Endothelial cell of umbilical vein (primary cell): Measurements from ENCODE around the gene LRRC73. TPM values are rescaled to one million over a fixed set of nuclear protein-coding genes. Genes with fewer than 3 reads are reported as not detected.

ENCODE experiments used
- BruUV-seq: library from RNA; stranded (reverse); fragments of 400-500 nt; replicated peaks from 2 replicates; lab custom pipeline; 2021; lab: Mats Ljungman, UMichigan
- CTCF ChIA-PET: fragments of 300-600, 350-600 bp; sonication (Branson Sonifier 250); formaldehyde crosslinking; loops from one replicate; lab custom pipeline; 2021; ENCODE audit warnings: antibody characterized with exemption, inconsistent platforms; lab: Charles Lee
- POLR2A ChIA-PET: fragments of 300-600, 350-600 bp; sonication (Branson Sonifier 250); formaldehyde crosslinking; loops from one replicate; lab custom pipeline; 2021; ENCODE audit warnings: antibody characterized with exemption, inconsistent platforms; lab: Charles Lee
- DNase-seq: peaks from one replicate; pipeline ENCODE4 v3.0.0-alpha.2; 2011; ENCODE audit warnings: low read depth, low spot score
- FAIRE-seq: peaks from 2 replicates; lab custom pipeline; 2011; peaks lifted over from hg19 to GRCh38; lab: Jason Lieb, UNC
- H2AFZ ChIP-seq: 2 replicates; pipeline ENCODE4 v1.6.0; 2012; ENCODE audit warnings: low read depth, low read length, control low read depth, inconsistent platforms
- H3K27ac ChIP-seq: 2 replicates; pipeline ENCODE4 v1.5.1; 2011; ENCODE audit warnings: low read depth, mild to moderate bottlenecking, control low read depth, low read length, moderate library complexity; ENCODE audit not compliant: insufficient read depth
- H3K27me3 ChIP-seq, 2 experiments: 2 replicates each; pipeline versions ENCODE4 v1.6.0 to v1.6.1; 2011; ENCODE audit warnings: low read length in 2 of 2, mixed read lengths in 1 of 2; ENCODE audit not compliant: control insufficient read depth in 2 of 2, insufficient read depth in 2 of 2
- H3K36me3 ChIP-seq, 2 experiments: 2 replicates in 1 of 2; 3 replicates in 1 of 2; pipeline ENCODE4 v1.5.1; 2011; ENCODE audit warnings: low read length in 2 of 2, mild to moderate bottlenecking in 1 of 2, moderate library complexity in 1 of 2; ENCODE audit not compliant: control insufficient read depth in 2 of 2, insufficient read depth in 2 of 2; ENCODE audit errors: extremely low read depth in 1 of 2
- H3K4me1 ChIP-seq: 3 replicates; pipeline ENCODE4 v1.5.1; 2011; ENCODE audit warnings: mild to moderate bottlenecking, low read length; ENCODE audit not compliant: control insufficient read depth, insufficient read depth; ENCODE audit errors: extremely low read depth
- H3K4me2 ChIP-seq: 2 replicates; pipeline ENCODE4 v1.6.1; 2011; ENCODE audit warnings: low read length, control low read depth, mixed read lengths; ENCODE audit not compliant: insufficient read depth
- H3K4me3 ChIP-seq, 3 experiments: fragments of 200-600 bp in 1 of 3; sonication (generic), shearing (Covaris generic) in 1 of 3; replicated peaks in 1 of 3; 2 replicates each; pipeline ENCODE4 v1.5.1; 2011 to 2016; ENCODE audit warnings: control low read depth in 3 of 3, low read length in 3 of 3, mild to moderate bottlenecking in 2 of 3, inconsistent platforms in 1 of 3, low read depth in 1 of 3, moderate library complexity in 1 of 3; ENCODE audit not compliant: insufficient read depth in 1 of 3
- H3K79me2 ChIP-seq: 2 replicates; pipeline ENCODE4 v1.6.0; 2012; ENCODE audit warnings: low read length, inconsistent platforms; ENCODE audit not compliant: control insufficient read depth, insufficient read depth
- H3K9ac ChIP-seq: replicated peaks from 2 replicates; pipeline ENCODE3; 2011; ENCODE audit warnings: low read length, control low read depth; ENCODE audit not compliant: insufficient read depth; ENCODE audit errors: extremely low read depth
- H3K9me1 ChIP-seq: replicated peaks from 3 replicates; pipeline ENCODE4 v1.6.0; 2011; ENCODE audit warnings: mild to moderate bottlenecking, low read length; ENCODE audit not compliant: control insufficient read depth, insufficient read depth; ENCODE audit errors: extremely low read depth
- H3K9me3 ChIP-seq: replicated peaks from 2 replicates; pipeline ENCODE4 v1.5.1; 2012; ENCODE audit warnings: low read length, inconsistent platforms; ENCODE audit not compliant: control insufficient read depth, insufficient read depth
- H4K20me1 ChIP-seq: replicated peaks from 2 replicates; pipeline ENCODE3; 2011; ENCODE audit warnings: mild to moderate bottlenecking, low read length; ENCODE audit not compliant: control insufficient read depth, insufficient read depth; ENCODE audit errors: extremely low read depth
- EZH2 ChIP-seq: IDR thresholded peaks from 2 replicates; pipeline ENCODE4 v1.6.1; 2012; ENCODE audit warnings: borderline replicate concordance, low read depth, mild to moderate bottlenecking, moderate library complexity, low read length, inconsistent platforms; ENCODE audit not compliant: severe bottlenecking
- FOS ChIP-seq: IDR thresholded peaks from 2 replicates; pipeline ENCODE4 v1.6.1; 2011; ENCODE audit warnings: mild to moderate bottlenecking, low read length, moderate library complexity, borderline replicate concordance; ENCODE audit not compliant: insufficient read depth
- JUN ChIP-seq: IDR thresholded peaks from 2 replicates; pipeline ENCODE4 v1.6.1; 2011; ENCODE audit warnings: borderline replicate concordance, low read depth; ENCODE audit not compliant: insufficient read length, insufficient read depth
- MYC ChIP-seq: IDR thresholded peaks from one replicate; pipeline ENCODE4 v1.6.1; 2011; ENCODE audit warnings: mild to moderate bottlenecking, low read depth, low read length
- dilution Hi-C: fragments of 300-500 bp; cut with MboI; formaldehyde crosslinking; loops from one replicate; pipeline ENCODE4 v1.15.0; 2019; ENCODE audit warnings: low sequenced_read_pairs; ENCODE audit not compliant: extremely low pct_ligation_motif_present
- intact Hi-C: fragments of 100-400 bp; cut with micrococcal nuclease; formaldehyde crosslinking; loops from one replicate; pipeline ENCODE4 v1.10.0; 2022
- polyA plus RNA-seq, 4 experiments: library from polyadenylated mRNA; depleted of rRNA in 3 of 4; stranded (reverse) in 3 of 4; unstranded in 1 of 4; fragments of >200 nt; gene quantifications; 2 replicates each; pipeline versions ENCODE4 v1.2.1 to v1.2.3, GENCODE V29; 2011 to 2012; ENCODE audit warnings: missing spikeins in 1 of 4
- total RNA-seq: library from RNA; stranded (reverse); gene quantifications from 2 replicates; pipeline ENCODE4 v1.2.3, GENCODE V29; 2021
- TF ChIP-seq, protein P1 (sequence below), 2 donors: IDR thresholded peaks; 1 replicate in 1 of 2; 2 replicates in 1 of 2; pipeline ENCODE4 v1.5.1; 2011; ENCODE audit warnings: low read length in 2 of 2, mild to moderate bottlenecking in 2 of 2, moderate library complexity in 2 of 2, control low read depth in 1 of 2, inconsistent platforms in 1 of 2, low read depth in 1 of 2; ENCODE audit not compliant: insufficient read depth in 1 of 2; ENCODE audit errors: extremely low read depth in 1 of 2

Gene LRRC73
- total and polyA plus RNA-seq, 2 donors (not counting 3 experiments of a cell fraction or from before 2014, with no cell fraction given), result 0.11 to 0.58 TPM

GRCh38 chr6:43469947-43470346, 40.2 kb downstream of the LRRC73 start:
- Histone ChIP-seq H3K4me1 (no peaks in the 10 kb centered on the region), H3K9me3 (no peaks in the 10 kb centered on the region), H3K36me3 (no peaks in the 10 kb centered on the region), H3K9ac (no peak overlapping the region), H3K4me3 (no peak overlapping the region), H2AFZ (no peak overlapping the region), H3K79me2 (no peaks in the 10 kb centered on the region), H3K27me3 (peaks cover 8 to 9% of the 10 kb centered on the region in 2 experiments), H4K20me1 (no peaks in the 10 kb centered on the region), H3K9me1 (no peaks in the 10 kb centered on the region), H3K4me2 (no peak overlapping the region), H3K27ac (no peak overlapping the region)
- POLR2A ChIA-PET, result no interaction called here
- TF ChIP-seq, protein P1, sequence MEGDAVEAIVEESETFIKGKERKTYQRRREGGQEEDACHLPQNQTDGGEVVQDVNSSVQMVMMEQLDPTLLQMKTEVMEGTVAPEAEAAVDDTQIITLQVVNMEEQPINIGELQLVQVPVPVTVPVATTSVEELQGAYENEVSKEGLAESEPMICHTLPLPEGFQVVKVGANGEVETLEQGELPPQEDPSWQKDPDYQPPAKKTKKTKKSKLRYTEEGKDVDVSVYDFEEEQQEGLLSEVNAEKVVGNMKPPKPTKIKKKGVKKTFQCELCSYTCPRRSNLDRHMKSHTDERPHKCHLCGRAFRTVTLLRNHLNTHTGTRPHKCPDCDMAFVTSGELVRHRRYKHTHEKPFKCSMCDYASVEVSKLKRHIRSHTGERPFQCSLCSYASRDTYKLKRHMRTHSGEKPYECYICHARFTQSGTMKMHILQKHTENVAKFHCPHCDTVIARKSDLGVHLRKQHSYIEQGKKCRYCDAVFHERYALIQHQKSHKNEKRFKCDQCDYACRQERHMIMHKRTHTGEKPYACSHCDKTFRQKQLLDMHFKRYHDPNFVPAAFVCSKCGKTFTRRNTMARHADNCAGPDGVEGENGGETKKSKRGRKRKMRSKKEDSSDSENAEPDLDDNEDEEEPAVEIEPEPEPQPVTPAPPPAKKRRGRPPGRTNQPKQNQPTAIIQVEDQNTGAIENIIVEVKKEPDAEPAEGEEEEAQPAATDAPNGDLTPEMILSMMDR (IDR thresholded peaks at IDR 0.05; ENCODE audit: extremely low read depth in 1 of 2, insufficient read depth in 1 of 2, low read depth in 1 of 2, low read length in 2 of 2), result no peak
- TF ChIP-seq FOS (no peak), EZH2 (no peak), MYC (no peak), JUN (no peak)
- intact Hi-C loops (no loop called here), dilution Hi-C loops (no loop called here)
- CTCF ChIA-PET, result interaction anchor here (1.0 kb wide), 1 partner anchor 15 kb away, joined by 3 read pairs; the partner anchor contains the start of gene DLK2
- BruUV-seq, result no TSS peak
- DNase-seq (no peak), FAIRE-seq (no peak)
